Activated T-cell treated with anti-CD3 and anti-CD28 coated beads for 4 hours (primary cell): ENCODE results near the gene TK1.

ENCODE experiments used
- DNase-seq: peaks from one replicate; pipeline ENCODE4 v3.0.0-alpha.2; 2020

The TK1 gene

GRCh38 chr17:78219396-78220150, 32.7 kb upstream of the TK1 start:
- no peak for DNase-seq

- DNase-seq, result no peak
Observed at GRCh38 chr17:78214706-78215061, 27.8 kb upstream of the TK1 start.

- peak; percentile 87 for DNase-seq
Observed at GRCh38 chr17:78214016-78214705, 27.3 kb upstream of the TK1 start, which contains the start of gene BIRC5. BIRC5 (plus strand) TSS chr17:78214253; CDS start chr17:78214317, 64 bp downstream.

- DNase-seq, result no peak
Observed at GRCh38 chr17:78211032-78211431, 24.2 kb upstream of the TK1 start.

- DNase-seq, result no peak
Observed at GRCh38 chr17:78210111-78210510, 23.3 kb upstream of the TK1 start.

GRCh38 chr17:78208486-78208885, 21.6 kb upstream of the TK1 start:
- no peak for DNase-seq

GRCh38 chr17:78206298-78206697, 19.4 kb upstream of the TK1 start:
- no peak for DNase-seq

GRCh38 chr17:78205124-78205775, 18.4 kb upstream of the TK1 start:
- no peak for DNase-seq

- no peak for DNase-seq
Observed at GRCh38 chr17:78204387-78205123, 17.7 kb upstream of the TK1 start.

GRCh38 chr17:78202666-78203065, 15.8 kb upstream of the TK1 start:
- no peak for DNase-seq

GRCh38 chr17:78200451-78200850, 13.6 kb upstream of the TK1 start:
- DNase-seq, result no peak

- DNase-seq, result no peak
Observed at GRCh38 chr17:78197147-78197832, 10.4 kb upstream of the TK1 start.

- DNase-seq, result no peak
Observed at GRCh38 chr17:78196716-78197115, 9.9 kb upstream of the TK1 start.

GRCh38 chr17:78185981-78186691, 716 bp downstream of the TK1 start:
- no peak for DNase-seq

GRCh38 chr17:78184868-78185267, 2.0 kb downstream of the TK1 start:
- DNase-seq, result no peak

GRCh38 chr17:78184351-78184750, 2.5 kb downstream of the TK1 start:
- DNase-seq, result no peak

- DNase-seq, result no peak
Observed at GRCh38 chr17:78183916-78184315, 2.9 kb downstream of the TK1 start.

GRCh38 chr17:78182504-78182903, 4.3 kb downstream of the TK1 start:
- no peak for DNase-seq

GRCh38 chr17:78180508-78180907, 6.3 kb downstream of the TK1 start:
- DNase-seq, result no peak

- DNase-seq, result no peak
Observed at GRCh38 chr17:78180083-78180482, 6.8 kb downstream of the TK1 start.

- DNase-seq, result no peak
Observed at GRCh38 chr17:78179372-78179771, 7.5 kb downstream of the TK1 start.

GRCh38 chr17:78176548-78177025, 10.3 kb downstream of the TK1 start:
- DNase-seq, result peak; percentile 65
